GM12874 (cell line): ENCODE data around the gene KISS1.

ENCODE experiments used
- TF ChIP-seq, protein P1 (sequence below): IDR thresholded peaks from 2 replicates; pipeline ENCODE4 v1.5.1; 2011; ENCODE audit warnings: low read depth, mild to moderate bottlenecking, control low read depth, low read length, moderate library complexity; ENCODE audit not compliant: insufficient read depth

KISS1 gene

DNA sequence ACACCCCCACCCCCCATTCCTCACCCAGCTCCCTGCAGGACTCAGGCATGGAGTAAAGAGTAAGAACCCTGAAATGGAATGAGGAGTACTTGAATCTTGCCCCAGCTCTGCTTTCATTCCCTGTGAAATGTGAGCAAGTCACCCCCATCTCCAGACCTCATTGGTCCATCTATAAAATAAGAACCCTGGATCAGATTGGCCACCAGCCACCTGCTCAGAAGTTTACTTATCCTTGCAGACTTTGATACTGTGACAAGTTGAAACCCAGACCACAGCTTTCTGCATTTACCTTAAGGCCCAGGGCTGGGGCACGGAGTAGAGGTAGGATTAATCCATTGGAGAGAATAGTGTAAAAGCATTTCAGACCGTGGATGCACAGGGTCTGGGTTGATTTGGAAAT is 2.2 kb downstream of the KISS1 start:
- TF ChIP-seq, protein P1, sequence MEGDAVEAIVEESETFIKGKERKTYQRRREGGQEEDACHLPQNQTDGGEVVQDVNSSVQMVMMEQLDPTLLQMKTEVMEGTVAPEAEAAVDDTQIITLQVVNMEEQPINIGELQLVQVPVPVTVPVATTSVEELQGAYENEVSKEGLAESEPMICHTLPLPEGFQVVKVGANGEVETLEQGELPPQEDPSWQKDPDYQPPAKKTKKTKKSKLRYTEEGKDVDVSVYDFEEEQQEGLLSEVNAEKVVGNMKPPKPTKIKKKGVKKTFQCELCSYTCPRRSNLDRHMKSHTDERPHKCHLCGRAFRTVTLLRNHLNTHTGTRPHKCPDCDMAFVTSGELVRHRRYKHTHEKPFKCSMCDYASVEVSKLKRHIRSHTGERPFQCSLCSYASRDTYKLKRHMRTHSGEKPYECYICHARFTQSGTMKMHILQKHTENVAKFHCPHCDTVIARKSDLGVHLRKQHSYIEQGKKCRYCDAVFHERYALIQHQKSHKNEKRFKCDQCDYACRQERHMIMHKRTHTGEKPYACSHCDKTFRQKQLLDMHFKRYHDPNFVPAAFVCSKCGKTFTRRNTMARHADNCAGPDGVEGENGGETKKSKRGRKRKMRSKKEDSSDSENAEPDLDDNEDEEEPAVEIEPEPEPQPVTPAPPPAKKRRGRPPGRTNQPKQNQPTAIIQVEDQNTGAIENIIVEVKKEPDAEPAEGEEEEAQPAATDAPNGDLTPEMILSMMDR: no peak

DNA sequence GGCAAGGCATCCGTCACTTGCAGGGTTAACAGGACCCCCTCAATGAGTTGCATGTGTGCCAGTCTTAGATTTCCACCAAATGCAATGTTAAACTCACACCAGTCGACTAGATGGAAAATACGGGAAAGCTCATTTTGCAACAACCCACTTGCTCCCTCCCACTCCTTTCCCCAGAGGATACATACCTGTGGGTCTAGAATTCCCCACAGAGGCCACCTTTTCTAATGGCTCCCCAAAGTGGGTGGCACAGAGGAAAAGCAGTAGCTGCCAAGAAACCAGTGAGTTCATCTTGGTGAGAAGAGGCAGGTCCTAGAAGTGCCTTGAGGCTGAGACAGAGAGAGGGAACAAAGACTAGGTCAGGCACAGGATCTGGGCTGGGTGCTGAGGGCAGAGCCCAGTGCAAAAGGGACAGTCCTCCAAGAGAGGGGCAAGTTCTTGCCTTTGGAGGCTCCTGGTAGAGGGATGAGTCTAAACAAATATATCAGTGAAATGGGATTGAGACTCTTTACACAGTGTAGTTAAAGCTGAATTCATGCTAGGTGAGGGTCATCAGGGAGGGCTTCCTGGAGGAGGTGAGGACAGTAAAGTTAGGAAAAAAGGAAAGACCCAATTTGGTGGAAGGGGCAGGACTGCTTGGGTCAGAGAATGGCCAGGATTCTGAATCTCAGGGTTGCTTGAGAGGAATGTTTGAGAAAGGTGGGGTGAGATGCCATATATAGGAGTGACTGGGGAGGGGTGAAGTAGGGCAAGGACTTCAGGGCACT is 3.5 kb downstream of the KISS1 start:
- TF ChIP-seq, protein P1: no peak

GRCh38 chr1:204192046-204192445 is 4.2 kb downstream of the KISS1 start:
- TF ChIP-seq, protein P1: no peak

DNA sequence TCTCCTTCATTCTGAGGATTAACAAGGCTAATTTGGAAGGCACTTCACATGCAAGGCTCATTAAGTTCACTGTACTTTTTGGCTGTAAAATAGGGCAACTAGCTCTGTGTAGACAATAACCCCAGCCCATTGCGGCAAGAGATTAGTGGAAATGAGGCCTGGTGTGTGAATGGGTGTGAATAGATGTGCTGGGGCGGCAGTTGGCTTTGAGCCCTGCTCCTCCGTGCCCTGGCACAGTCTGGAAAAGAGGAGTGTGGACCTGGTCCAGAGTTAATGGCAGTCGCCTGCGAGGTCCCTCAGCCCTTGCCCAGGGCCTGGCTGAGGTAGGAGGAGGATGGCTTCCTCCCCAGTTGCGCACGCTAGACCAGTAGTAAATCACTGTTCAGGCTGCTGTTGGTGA is 4.8 kb downstream of the KISS1 start:
- TF ChIP-seq, protein P1: no peak

- TF ChIP-seq, protein P1: no peak
These were observed 5.8 kb downstream of the KISS1 start for GRCh38 chr1:204190212-204191211.

- TF ChIP-seq, protein P1: no peak
These were observed 7.2 kb downstream of the KISS1 start for GRCh38 chr1:204188959-204189639.

GRCh38 chr1:204186597-204186996 is 9.7 kb downstream of the KISS1 start:
- TF ChIP-seq, protein P1: no peak
